ENCODE measurements around the gene POMC.
"Not testable (repeated sequence)": the region's sequence is repeated elsewhere in the genome, so short reads cannot be mapped to it uniquely, and the experiment has no call there.

The POMC gene

GRCh38 chr2:25159949-25160348 is 8.4 kb downstream of the POMC start:
- no peak overlapping the region for H3K4me3 ChIP-seq (ENCODE audit: control insufficient read depth, low read depth, low read length)
- TF ChIP-seq, protein P1, sequence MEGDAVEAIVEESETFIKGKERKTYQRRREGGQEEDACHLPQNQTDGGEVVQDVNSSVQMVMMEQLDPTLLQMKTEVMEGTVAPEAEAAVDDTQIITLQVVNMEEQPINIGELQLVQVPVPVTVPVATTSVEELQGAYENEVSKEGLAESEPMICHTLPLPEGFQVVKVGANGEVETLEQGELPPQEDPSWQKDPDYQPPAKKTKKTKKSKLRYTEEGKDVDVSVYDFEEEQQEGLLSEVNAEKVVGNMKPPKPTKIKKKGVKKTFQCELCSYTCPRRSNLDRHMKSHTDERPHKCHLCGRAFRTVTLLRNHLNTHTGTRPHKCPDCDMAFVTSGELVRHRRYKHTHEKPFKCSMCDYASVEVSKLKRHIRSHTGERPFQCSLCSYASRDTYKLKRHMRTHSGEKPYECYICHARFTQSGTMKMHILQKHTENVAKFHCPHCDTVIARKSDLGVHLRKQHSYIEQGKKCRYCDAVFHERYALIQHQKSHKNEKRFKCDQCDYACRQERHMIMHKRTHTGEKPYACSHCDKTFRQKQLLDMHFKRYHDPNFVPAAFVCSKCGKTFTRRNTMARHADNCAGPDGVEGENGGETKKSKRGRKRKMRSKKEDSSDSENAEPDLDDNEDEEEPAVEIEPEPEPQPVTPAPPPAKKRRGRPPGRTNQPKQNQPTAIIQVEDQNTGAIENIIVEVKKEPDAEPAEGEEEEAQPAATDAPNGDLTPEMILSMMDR (conservative IDR thresholded peaks at IDR 0.05; ENCODE audit: control insufficient read depth, insufficient read depth, low read depth, low read length) = no peak
- DNase-seq (ENCODE audit: low read depth) = peak; percentile 8

- DNase-seq (ENCODE audit: low read depth) = no peak
- TF ChIP-seq, protein P1 (conservative IDR thresholded peaks at IDR 0.05; ENCODE audit: control insufficient read depth, insufficient read depth, low read depth, low read length) = no peak
- no peak overlapping the region for H3K4me3 ChIP-seq (ENCODE audit: control insufficient read depth, low read depth, low read length)
These were observed 10.1 kb downstream of the POMC start for GRCh38 chr2:25158096-25158852.

DNA sequence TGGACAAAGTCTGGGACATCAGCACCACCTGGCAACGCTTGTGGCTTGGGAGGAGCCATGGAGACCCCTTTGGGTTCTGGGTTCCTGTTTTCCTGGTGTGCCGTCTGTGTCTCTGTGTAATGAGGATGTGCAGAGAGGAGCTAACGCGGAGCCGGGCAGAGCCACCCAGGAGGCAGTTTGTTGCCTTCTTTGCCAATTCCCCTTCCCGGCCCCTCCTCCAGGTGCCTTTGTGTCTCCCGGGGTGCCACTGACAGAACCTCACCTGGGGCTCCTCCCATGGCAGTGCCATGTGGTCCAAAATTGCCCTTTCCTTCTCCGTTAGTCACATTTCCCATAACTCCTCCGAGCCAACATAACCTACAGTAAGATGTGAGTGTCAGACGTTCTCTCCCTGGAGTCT is 13.0 kb downstream of the POMC start:
- H3K4me3 ChIP-seq (ENCODE audit: control insufficient read depth, low read depth, low read length) = no peak overlapping the region
- TF ChIP-seq, protein P1 (conservative IDR thresholded peaks at IDR 0.05; ENCODE audit: control insufficient read depth, insufficient read depth, low read depth, low read length) = no peak
- no peak for DNase-seq (ENCODE audit: low read depth)

DNA sequence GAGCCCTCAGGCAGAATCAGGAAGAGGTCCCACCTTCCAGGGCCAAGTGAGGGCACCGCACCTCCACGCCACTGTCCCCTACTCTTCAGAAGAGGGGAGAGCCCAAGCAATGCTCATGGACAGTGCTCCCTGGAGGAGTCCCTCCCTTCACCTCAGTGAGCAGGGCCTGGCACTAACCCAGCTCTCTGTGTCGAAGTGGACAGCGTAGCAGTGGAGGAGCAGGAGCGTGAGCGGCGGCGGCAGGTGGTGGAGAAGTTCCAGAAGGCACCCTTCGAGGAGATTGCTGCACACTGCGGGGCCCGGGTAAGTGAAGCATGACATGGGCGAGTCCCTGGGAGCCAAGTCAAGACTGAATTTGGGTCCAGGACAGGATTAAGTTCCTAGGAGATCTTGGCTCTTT is 16.7 kb downstream of the POMC start:
- no peak overlapping the region for H3K4me3 ChIP-seq (ENCODE audit: control insufficient read depth, low read depth, low read length)
- DNase-seq (ENCODE audit: low read depth) = no peak
- TF ChIP-seq, protein P1 (conservative IDR thresholded peaks at IDR 0.05; ENCODE audit: control insufficient read depth, insufficient read depth, low read depth, low read length) = no peak

DNA sequence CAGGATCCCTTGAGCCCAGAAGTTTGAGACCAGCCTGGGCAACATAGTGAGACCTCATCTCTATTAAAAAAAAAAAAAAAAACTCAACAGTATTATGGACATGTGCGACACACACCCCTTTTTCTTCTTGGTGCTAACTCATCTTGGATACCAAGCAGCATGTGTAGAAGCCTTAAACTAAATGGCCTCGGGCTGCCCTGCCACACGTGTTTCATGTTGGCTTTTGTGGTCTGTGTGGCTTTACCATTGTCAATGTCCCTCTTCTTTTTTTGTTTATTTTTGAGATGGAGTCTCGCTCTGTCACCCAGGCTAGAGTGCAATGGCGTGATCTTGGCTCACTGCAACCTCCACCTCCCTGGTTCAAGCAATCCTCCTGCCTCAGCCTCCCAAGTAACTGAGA is 17.4 kb downstream of the POMC start:
- H3K4me3 ChIP-seq (ENCODE audit: control insufficient read depth, low read depth, low read length); DNase-seq (ENCODE audit: low read depth): not testable (repeated sequence)

DNA sequence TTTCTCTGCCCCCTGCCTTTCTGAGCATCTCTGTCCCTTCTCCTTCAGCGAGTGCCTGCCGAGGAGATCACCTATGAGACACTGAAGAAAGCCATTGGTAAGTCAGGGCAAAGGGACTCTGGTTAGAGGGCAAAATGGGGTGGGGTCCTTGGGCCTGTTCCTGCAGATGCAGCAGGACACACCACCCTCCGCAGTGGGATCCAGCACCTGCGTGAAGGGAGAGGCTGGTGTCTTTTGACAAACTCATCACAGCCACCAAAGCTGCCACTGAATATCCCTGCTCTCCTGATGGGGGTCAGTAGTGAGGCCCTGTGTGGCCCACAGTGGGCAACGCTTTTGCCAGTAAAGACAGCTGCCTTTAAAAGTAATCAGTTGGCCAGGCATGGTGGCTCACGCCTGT is 18.7 kb downstream of the POMC start:
- H3K4me3 ChIP-seq (ENCODE audit: control insufficient read depth, low read depth, low read length) = no peak overlapping the region
- DNase-seq (ENCODE audit: low read depth) = no peak
- TF ChIP-seq, protein P1 (conservative IDR thresholded peaks at IDR 0.05; ENCODE audit: control insufficient read depth, insufficient read depth, low read depth, low read length) = no peak

- TF ChIP-seq, protein P1 (conservative IDR thresholded peaks at IDR 0.05; ENCODE audit: control insufficient read depth, insufficient read depth, low read depth, low read length) = no peak
- no peak overlapping the region for H3K4me3 ChIP-seq (ENCODE audit: control insufficient read depth, low read depth, low read length)
- no peak for DNase-seq (ENCODE audit: low read depth)
These were observed 21.5 kb downstream of the POMC start for GRCh38 chr2:25146896-25147295.

Data from fibroblast of mammary gland (primary cell).